C4-2B (cell line): ENCODE measurements around the gene RUSC2.
"Not testable (repeated sequence)": the region's sequence is repeated elsewhere in the genome, so short reads cannot be mapped to it uniquely, and the experiment has no call there.

Experiments used
- H3K27ac ChIP-seq: fragments of 450-650 bp; 2 replicates; pipeline ENCODE4 v1.5.1; 2017
- ZFX ChIP-seq: fragments of 450-650 bp; IDR thresholded peaks from 2 replicates; pipeline ENCODE4 v1.6.1; 2017
- TF ChIP-seq, protein P1 (sequence below): fragments of 450-650 bp; conservative IDR thresholded peaks from 2 replicates; pipeline ENCODE4 v1.5.1; 2017; ENCODE audit warnings: mild to moderate bottlenecking

Gene RUSC2

DNA sequence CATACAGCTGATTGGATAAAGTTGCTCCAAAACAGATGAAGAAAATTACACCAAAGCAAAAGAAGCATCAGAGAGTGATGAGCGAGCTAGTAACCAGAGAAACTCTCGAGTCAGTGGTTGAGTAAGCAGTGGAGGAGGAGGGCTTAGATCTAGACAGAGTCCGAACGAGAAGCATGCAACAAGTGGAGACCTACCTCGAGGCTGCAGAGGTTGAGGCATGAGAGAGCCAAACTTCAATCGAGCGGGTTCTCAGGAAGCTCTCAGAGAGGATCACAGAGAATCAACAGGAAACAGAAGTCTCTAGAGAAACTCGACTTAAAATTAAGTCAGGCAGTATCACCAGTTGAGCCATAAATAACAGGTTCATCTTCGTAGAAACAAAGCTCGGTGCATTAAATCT is 6.1 kb downstream of the RUSC2 start:
- TF ChIP-seq, protein P1, sequence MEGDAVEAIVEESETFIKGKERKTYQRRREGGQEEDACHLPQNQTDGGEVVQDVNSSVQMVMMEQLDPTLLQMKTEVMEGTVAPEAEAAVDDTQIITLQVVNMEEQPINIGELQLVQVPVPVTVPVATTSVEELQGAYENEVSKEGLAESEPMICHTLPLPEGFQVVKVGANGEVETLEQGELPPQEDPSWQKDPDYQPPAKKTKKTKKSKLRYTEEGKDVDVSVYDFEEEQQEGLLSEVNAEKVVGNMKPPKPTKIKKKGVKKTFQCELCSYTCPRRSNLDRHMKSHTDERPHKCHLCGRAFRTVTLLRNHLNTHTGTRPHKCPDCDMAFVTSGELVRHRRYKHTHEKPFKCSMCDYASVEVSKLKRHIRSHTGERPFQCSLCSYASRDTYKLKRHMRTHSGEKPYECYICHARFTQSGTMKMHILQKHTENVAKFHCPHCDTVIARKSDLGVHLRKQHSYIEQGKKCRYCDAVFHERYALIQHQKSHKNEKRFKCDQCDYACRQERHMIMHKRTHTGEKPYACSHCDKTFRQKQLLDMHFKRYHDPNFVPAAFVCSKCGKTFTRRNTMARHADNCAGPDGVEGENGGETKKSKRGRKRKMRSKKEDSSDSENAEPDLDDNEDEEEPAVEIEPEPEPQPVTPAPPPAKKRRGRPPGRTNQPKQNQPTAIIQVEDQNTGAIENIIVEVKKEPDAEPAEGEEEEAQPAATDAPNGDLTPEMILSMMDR = no peak
- no peak for TF ChIP-seq ZFX
- H3K27ac ChIP-seq = no peak overlapping the region

DNA sequence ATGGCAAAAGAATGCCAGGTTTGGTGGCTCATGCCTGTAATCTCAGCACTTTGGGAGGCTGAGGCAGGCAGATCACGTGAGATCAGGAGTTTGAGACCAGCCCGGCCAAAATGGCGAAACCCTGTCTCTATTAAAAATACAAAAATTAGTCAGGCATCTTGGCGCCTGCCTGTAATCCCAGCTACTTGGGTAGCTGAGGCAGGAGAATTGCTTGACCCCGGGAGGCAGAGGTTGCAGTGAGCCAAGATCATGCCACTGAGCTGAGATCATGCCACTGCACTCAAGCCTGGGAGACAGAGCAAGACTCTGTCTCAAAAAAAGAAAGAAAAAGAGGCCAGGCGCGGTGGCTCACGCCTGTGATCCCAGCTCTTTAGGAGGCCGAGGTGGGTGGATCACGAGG is 8.3 kb downstream of the RUSC2 start:
- H3K27ac ChIP-seq = not testable (repeated sequence)

DNA sequence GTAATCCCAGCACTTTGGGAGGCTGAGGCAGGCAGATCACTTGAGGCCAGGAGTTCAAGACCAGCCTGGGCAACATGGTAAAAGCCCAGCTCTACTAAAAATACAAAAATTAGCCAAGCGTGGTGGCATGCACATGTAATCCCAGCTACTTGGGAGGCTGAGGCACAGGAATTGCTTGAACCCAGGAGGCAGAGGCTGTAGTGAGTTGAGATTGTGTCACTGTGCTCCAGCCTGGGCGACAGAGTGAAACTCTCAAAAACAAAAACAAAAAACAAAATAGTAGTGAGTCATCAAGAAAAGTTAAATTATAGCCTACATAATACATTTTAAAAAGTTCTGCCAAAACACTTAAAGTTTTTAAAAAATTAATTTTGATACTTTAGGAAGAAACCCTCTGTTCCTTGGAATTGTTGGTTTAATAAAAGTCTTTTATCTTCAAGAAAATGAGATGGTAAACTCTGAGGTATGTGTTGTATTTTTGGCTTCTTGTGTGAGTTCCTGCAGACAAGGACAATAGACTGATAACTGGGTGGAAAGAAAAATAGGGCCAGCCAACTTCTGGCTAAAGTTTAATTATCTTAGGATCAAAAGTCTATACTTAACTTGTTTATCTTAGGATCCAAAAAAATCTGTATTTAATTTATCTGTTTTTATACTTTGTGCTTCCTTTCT is 9.3 kb downstream of the RUSC2 start:
- TF ChIP-seq ZFX = no peak
- no peak overlapping the region for H3K27ac ChIP-seq

DNA sequence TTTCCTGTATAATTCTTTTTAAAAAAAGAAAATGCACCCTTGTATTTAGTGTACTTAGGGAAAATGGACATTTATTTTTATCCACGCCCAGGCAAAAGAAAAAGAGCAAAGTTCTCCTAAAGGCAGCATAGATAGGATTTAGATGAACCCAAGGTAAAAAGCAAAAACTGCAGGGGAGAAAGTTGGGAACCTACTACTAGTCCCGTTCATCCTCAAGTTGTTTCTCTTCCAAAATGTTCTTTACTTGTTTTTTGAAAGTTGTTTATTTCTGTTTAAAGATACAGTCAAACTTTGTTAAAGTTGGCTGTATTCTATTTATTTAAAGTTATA is 9.8 kb downstream of the RUSC2 start:
- TF ChIP-seq, protein P1 = no peak
- TF ChIP-seq ZFX = no peak
- no peak overlapping the region for H3K27ac ChIP-seq

DNA sequence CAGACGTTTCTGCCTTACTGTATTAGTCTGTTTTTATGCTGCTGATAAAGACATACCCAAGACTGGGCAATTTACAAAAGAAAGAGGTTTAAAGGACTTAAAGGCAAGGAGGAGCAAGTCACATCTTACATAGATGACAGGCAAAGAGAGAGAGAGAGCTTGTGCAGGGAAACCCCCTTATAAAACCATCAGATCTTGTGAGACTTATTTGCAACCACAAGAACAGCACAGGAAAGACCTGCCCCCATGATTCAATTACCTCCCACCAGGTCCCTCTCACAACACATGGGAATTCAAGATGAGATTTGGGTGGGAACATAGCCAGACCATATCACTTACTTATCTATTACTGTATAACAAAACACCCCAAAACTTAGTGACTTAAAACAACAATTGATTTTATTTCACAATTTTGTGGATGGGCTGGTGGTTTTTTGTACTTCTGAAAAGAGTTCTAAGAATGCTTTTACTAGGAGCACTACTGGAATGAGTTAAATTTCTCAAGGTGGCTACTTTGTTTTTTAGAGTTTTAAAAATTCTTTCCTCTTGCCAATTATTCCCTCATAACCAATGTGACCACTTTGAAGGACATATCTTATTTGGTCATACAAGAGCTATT is 10.3 kb downstream of the RUSC2 start:
- no peak overlapping the region for H3K27ac ChIP-seq
- no peak for TF ChIP-seq ZFX
- TF ChIP-seq, protein P1 = no peak

DNA sequence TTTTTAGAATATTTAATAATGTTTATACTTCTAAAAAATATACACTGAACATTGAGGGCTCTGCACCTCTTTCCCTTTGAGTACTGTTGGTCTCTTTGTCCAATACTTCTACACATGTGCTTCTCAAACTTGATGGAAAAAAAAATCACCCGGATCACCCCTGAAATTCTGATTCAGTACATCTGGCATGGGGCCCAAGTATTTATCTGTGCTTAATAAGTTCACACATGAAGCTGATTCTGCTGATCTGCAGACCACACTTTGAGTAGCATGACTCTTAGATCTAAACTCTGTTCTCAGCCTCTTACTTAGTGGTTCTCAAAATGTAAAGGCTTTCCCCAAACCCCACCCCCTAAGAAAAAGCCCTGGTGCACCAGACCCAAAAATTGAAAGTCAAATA is 12.0 kb downstream of the RUSC2 start:
- TF ChIP-seq, protein P1 = no peak
- no peak for TF ChIP-seq ZFX
- no peak overlapping the region for H3K27ac ChIP-seq

DNA sequence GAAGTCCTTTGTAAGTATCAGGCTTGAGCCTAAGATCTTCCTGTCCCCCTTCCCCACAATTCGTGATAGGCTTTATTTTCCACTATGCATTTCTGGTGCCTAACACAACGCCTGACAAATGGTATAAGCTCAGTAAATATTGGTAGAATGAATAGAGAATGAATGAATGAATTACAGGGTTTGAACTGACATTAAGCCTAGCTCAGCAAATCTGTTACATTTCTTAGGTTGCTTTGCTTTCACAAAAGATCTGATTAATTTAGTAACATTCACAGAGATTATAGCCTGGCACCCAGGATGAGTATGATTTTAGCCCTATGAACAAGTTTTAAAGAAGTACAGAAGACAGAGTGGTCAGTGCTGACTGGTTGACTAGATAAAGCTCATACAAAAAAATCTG is 16.4 kb downstream of the RUSC2 start:
- no peak overlapping the region for H3K27ac ChIP-seq
- TF ChIP-seq, protein P1 = no peak
- TF ChIP-seq ZFX = no peak

DNA sequence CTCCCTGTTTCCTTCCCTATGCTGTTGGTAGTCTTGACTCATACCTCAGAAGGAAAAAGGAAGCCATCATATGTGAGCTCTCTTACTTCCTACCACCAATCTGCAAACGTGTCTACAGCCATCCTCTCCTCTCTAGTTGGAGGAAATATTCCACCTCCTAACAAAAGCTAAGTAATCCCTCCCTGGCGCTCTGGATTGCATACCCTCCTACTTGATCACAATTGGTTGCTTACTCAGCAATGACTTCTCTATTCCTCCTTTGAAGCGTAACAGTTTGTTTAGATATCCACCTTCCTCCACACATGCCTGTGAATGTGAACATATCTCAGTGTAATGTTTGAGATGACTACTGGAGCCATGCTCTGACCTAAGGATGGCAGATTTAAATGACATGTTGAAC is 18.2 kb downstream of the RUSC2 start:
- H3K27ac ChIP-seq = no peak overlapping the region

More for the DNA sequence above, 18.2 kb downstream of the RUSC2 start:
- TF ChIP-seq, protein P1 = no peak
- no peak for TF ChIP-seq ZFX
